HepG2 (cell line): ENCODE data around the gene KDM5A. TPM values are rescaled to one million over a fixed set of nuclear protein-coding genes. Genes with fewer than 3 reads are reported as not detected.
A peak's percentile ranks its signal among the peaks of the same experiment; 100 is the strongest.
"Not testable (repeated sequence)": the region's sequence is repeated elsewhere in the genome, so short reads cannot be mapped to it uniquely, and the experiment has no call there.

Experiments used
- ATAC-seq: fragments of 200-7000 bp; cut with Tn5 transposase; 3 replicates; pipeline ENCODE4 v1.9.1; 2020; ENCODE audit warnings: mild to moderate bottlenecking, moderate library complexity
- BruUV-seq: library from RNA; stranded (reverse); fragments of 400-500 nt; replicated peaks from 2 replicates; lab custom pipeline; 2021; lab: Mats Ljungman, UMichigan
- CTCF ChIA-PET: fragments of 300-600 bp; formaldehyde crosslinking; extraction: SDS; loops from one replicate; lab custom pipeline; 2021; ENCODE audit warnings: low total read pairs, inconsistent platforms, low intra/inter-chr PET ratio; lab: Yijun Ruan, JAX
- POLR2A ChIA-PET: fragments of 350-600 bp; sonication (Branson Sonifier 250); formaldehyde crosslinking; loops from one replicate; lab custom pipeline; 2020; ENCODE audit warnings: antibody characterized with exemption, inconsistent platforms; lab: Yijun Ruan, JAX
- DNase-seq: peaks from one replicate; pipeline ENCODE4 v3.0.0-alpha.2; 2015; ENCODE audit warnings: low spot score
- FAIRE-seq: peaks from 3 replicates; lab custom pipeline; 2011; peaks lifted over from hg19 to GRCh38; lab: Jason Lieb, UNC
- H2AFZ ChIP-seq: one replicate; pipeline ENCODE4 v1.6.1; 2011; ENCODE audit warnings: low read length, inconsistent platforms
- H3K27ac ChIP-seq: fragments of 300-600 bp; 3 replicates; pipeline ENCODE4 v1.8.0; 2011; ENCODE audit warnings: mixed run types, mild to moderate bottlenecking, mixed read lengths, low read length, inconsistent platforms; ENCODE audit not compliant: insufficient read depth; ENCODE audit errors: extremely low read length
- H3K27me3 ChIP-seq, 2 experiments: fragments of 200-600 bp in 1 of 2; 2 replicates in 1 of 2; 3 replicates in 1 of 2; pipeline versions ENCODE4 v1.6.0 to v1.8.0; 2011; ENCODE audit warnings: low read length in 2 of 2, mild to moderate bottlenecking in 2 of 2, moderate library complexity in 2 of 2, inconsistent platforms in 1 of 2; ENCODE audit not compliant: insufficient read depth in 2 of 2, control insufficient read depth in 1 of 2
- H3K36me3 ChIP-seq, 2 experiments: fragments of 200-600 bp in 1 of 2; replicated peaks in 1 of 2; 2 replicates in 1 of 2; 3 replicates in 1 of 2; pipeline versions ENCODE4 v1.5.1 to v1.8.0; 2011; ENCODE audit warnings: low read length in 2 of 2, inconsistent platforms in 1 of 2; ENCODE audit not compliant: insufficient read depth in 2 of 2, control insufficient read depth in 1 of 2
- H3K4me1 ChIP-seq: 2 replicates; pipeline ENCODE4 v1.5.1; 2012; ENCODE audit warnings: low read length, inconsistent platforms; ENCODE audit not compliant: insufficient read depth
- H3K4me2 ChIP-seq: 2 replicates; pipeline ENCODE4 v1.6.0; 2011; ENCODE audit warnings: low read depth, low read length, inconsistent platforms
- H3K4me3 ChIP-seq, 3 experiments: fragments of 200-600 bp in 1 of 3; sonication (generic), shearing (Covaris generic) in 1 of 3; replicated peaks in 1 of 3; 2 replicates each; pipeline ENCODE4 v1.5.1; 2011 to 2016; ENCODE audit warnings: low read length in 3 of 3, inconsistent platforms in 2 of 3, low read depth in 2 of 3, mild to moderate bottlenecking in 2 of 3, control low read depth in 1 of 3, mixed read lengths in 1 of 3; ENCODE audit not compliant: insufficient read depth in 1 of 3
- H3K79me2 ChIP-seq: one replicate; pipeline ENCODE4 v1.6.1; 2011; ENCODE audit warnings: low read length, inconsistent platforms; ENCODE audit not compliant: insufficient read depth
- H3K9ac ChIP-seq: 2 replicates; pipeline ENCODE4 v1.6.0; 2011; ENCODE audit warnings: mild to moderate bottlenecking, low read depth, low read length, inconsistent platforms; ENCODE audit not compliant: insufficient read depth
- H3K9me3 ChIP-seq: 2 replicates; pipeline ENCODE4 v1.5.1; 2012; ENCODE audit warnings: mild to moderate bottlenecking, low read length
- H4K20me1 ChIP-seq: 2 replicates; pipeline ENCODE4 v1.6.0; 2011; ENCODE audit warnings: inconsistent platforms, mild to moderate bottlenecking, low read length, moderate library complexity; ENCODE audit not compliant: insufficient read depth
- ELF4 ChIP-seq: sonication (generic); formaldehyde crosslinking; IDR thresholded peaks from 2 replicates; pipeline ENCODE4 v1.5.0; 2020; ENCODE audit warnings: missing genetic modification reagents, mild to moderate bottlenecking, moderate library complexity, borderline replicate concordance
- MXD4 ChIP-seq: IDR thresholded peaks from 2 replicates; pipeline ENCODE4 v1.6.1; 2016; ENCODE audit warnings: mild to moderate bottlenecking, missing biosample characterization, missing genetic modification reagents
- SMAD1 ChIP-seq: sonication (generic); formaldehyde crosslinking; IDR thresholded peaks from 2 replicates; pipeline ENCODE4 v1.4.0; 2020; ENCODE audit warnings: missing genetic modification reagents, low read depth, mild to moderate bottlenecking, borderline replicate concordance
- TRIM24 ChIP-seq: sonication (generic); formaldehyde crosslinking; IDR thresholded peaks from 2 replicates; pipeline ENCODE4 v1.8.0; 2022; ENCODE audit warnings: mild to moderate bottlenecking, missing genetic modification reagents
- ZFAT ChIP-seq: sonication (generic); formaldehyde crosslinking; conservative IDR thresholded peaks from 2 replicates; pipeline ENCODE4 v1.8.1; 2023; ENCODE audit warnings: missing genetic modification reagents, inconsistent platforms
- ZFP37 ChIP-seq: sonication (generic); formaldehyde crosslinking; IDR thresholded peaks from 2 replicates; pipeline ENCODE4 v1.4.0; 2020; ENCODE audit warnings: missing genetic modification reagents, borderline replicate concordance
- ZNF121 ChIP-seq: sonication (generic); formaldehyde crosslinking; IDR thresholded peaks from 2 replicates; pipeline ENCODE4 v1.5.0; 2020; ENCODE audit warnings: mild to moderate bottlenecking, missing genetic modification reagents
- ZNF562 ChIP-seq: sonication (generic); formaldehyde crosslinking; IDR thresholded peaks from 2 replicates; pipeline ENCODE4 v1.8.0; 2022; ENCODE audit warnings: missing genetic modification reagents, borderline replicate concordance
- ZNF724P ChIP-seq: sonication (generic); formaldehyde crosslinking; IDR thresholded peaks from 2 replicates; pipeline ENCODE4 v1.8.0; 2022; ENCODE audit warnings: missing genetic modification reagents, borderline replicate concordance
- WGBS: methylation state at CpG from one replicate; pipeline ENCODE4 v1.1.6; 2017; ENCODE audit warnings: low lambda C conversion rate; 5-methylcytosine and 5-hydroxymethylcytosine counted together
- in situ Hi-C: cut with HindIII; loops from 2 replicates; pipeline ENCODE4 v1.10.0; 2017; ENCODE audit warnings: low pct_unique_long_range_greater_than_20kb; ENCODE audit not compliant: extremely low pct_ligation_motif_present
- intact Hi-C: fragments of 100-400 bp; cut with micrococcal nuclease; formaldehyde crosslinking; loops from one replicate; pipeline ENCODE4 v1.10.0; 2022; ENCODE audit not compliant: unreplicated experiment
- polyA plus RNA-seq, 8 experiments: library from polyadenylated mRNA; depleted of rRNA in 3 of 8; stranded (reverse) in 7 of 8; unstranded in 1 of 8; fragments of >200 nt; fragmentation: Illumina TruSeq in 4 of 8; extraction: Trizol in 4 of 8; gene quantifications; 2 replicates each; pipeline versions ENCODE4 v1.2.1 to v1.2.3, GENCODE V29; 2011 to 2016; ENCODE audit warnings: low read depth in 4 of 8, missing spikeins in 1 of 8, mixed read lengths in 1 of 8; ENCODE audit not compliant: insufficient read depth in 1 of 8
- total RNA-seq, 5 experiments: library from RNA; depleted of rRNA; stranded (reverse); fragments of >200 nt; fragmentation: Illumina TruSeq; extraction: Trizol; gene quantifications; 2 replicates each; pipeline ENCODE4 v1.2.3, GENCODE V29; 2016; ENCODE audit warnings: low read depth in 1 of 5
- TF ChIP-seq, protein P1 (sequence below): sonication (generic); formaldehyde crosslinking; IDR thresholded peaks from 2 replicates; pipeline ENCODE4 v1.4.0; 2020; ENCODE audit warnings: missing genetic modification reagents
- TF ChIP-seq, protein P2 (sequence below): sonication (generic); formaldehyde crosslinking; IDR thresholded peaks from 2 replicates; pipeline ENCODE4 v1.5.0; 2020; ENCODE audit warnings: mild to moderate bottlenecking, missing genetic modification reagents
- TF ChIP-seq, protein P3 (sequence below): sonication (generic); formaldehyde crosslinking; conservative IDR thresholded peaks from 2 replicates; pipeline ENCODE4 v1.4.0; 2020; ENCODE audit warnings: missing genetic modification reagents

The KDM5A gene
- total and polyA plus RNA-seq, 2 of the 13 experiments (the other 11 are each of a cell fraction or from before 2014, with no cell fraction given), result 12.0 to 29.2 TPM

DNA sequence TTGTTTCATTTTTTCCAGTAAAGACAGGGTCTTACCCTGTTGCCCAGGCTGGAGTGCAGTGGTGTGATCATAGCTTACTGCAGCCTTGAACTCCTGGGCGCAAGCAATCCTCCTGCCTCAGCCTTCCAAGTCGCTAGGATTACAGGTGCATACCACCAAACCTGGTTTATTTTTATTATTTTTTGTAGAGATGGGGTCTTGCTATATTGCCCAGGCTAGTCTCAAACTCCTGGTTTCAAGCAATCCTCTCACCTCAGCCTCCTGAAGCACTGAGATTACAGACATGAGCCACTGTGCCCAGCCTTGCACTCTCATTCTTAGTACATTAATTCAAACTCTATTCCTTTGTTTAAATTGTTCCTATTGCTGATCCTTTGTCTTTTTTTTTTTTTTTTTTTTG is 46.6 kb upstream of the KDM5A start:
- DNase-seq, H3K9me3 ChIP-seq, H3K4me2 ChIP-seq, BruUV-seq, H3K79me2 ChIP-seq, in situ Hi-C loops, ATAC-seq, CTCF ChIA-PET, H4K20me1 ChIP-seq, H3K4me1 ChIP-seq, H2AFZ ChIP-seq, H3K4me3 ChIP-seq, H3K27ac ChIP-seq, H3K27me3 ChIP-seq, POLR2A ChIA-PET, FAIRE-seq, intact Hi-C loops, H3K9ac ChIP-seq: not testable (repeated sequence)
- H3K36me3 ChIP-seq, result peaks cover 9 to 62% of the 10 kb centered on the region in 2 experiments
- WGBS, result 90% methylated on average over 2 of the region's 2 CpGs
- TF ChIP-seq ZNF121 (CRISPR knock-in tag), result 0 out of 2 replicates have a peak, but pooled peaks have one; percentile 29

DNA sequence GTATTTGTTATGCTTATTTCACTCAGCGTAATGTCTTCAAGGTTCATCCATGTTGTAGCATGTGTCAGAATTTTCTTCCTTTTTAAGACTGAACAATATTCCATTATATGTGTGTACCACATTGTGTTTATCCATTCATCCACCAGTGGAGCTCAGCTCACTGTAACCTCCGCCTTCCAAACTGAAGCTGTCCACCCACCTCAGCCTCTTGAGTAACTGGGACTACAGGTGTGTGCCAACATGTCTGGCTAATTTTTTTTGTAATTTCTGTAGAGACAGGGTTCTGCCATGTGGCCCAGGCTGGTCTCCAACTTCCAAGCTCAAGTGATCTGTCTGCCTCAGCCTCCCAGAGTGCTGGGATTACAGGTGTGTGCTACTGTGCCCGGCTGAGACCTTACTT is 33.4 kb upstream of the KDM5A start:
- in situ Hi-C loops, result no loop called here
- no peak for ATAC-seq
- BruUV-seq, result no TSS peak
- peaks cover 8 to 46% of the 10 kb centered on the region in 2 experiments; a peak in 4 of 5 replicates for H3K36me3 ChIP-seq
- FAIRE-seq, result no peak
- no peaks in the 10 kb centered on the region for H3K79me2 ChIP-seq
- H2AFZ ChIP-seq, result no peak overlapping the region
- CTCF ChIA-PET, result no interaction called here
- no peak overlapping the region for H3K4me2 ChIP-seq
- no peaks in the 10 kb centered on the region for H4K20me1 ChIP-seq
- POLR2A ChIA-PET, result no interaction called here
- H3K27me3 ChIP-seq, result no peaks in the 10 kb centered on the region
- no peaks in the 10 kb centered on the region for H3K4me1 ChIP-seq
- intact Hi-C loops, result no loop called here
- no peaks in the 10 kb centered on the region for H3K9me3 ChIP-seq
- H3K9ac ChIP-seq, result no peak overlapping the region
- DNase-seq, result no peak
- H3K27ac ChIP-seq, result no peak overlapping the region
- H3K4me3 ChIP-seq, result no peak overlapping the region
- WGBS, result 95% methylated on average over 3 of the region's 3 CpGs
- TF ChIP-seq, protein P1, sequence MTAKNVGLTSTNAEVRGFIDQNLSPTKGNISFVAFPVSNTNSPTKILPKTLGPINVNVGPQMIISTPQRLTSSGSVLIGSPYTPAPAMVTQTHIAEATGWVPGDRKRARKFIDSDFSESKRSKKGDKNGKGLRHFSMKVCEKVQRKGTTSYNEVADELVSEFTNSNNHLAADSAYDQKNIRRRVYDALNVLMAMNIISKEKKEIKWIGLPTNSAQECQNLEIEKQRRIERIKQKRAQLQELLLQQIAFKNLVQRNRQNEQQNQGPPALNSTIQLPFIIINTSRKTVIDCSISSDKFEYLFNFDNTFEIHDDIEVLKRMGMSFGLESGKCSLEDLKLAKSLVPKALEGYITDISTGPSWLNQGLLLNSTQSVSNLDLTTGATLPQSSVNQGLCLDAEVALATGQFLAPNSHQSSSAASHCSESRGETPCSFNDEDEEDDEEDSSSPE (CRISPR knock-in tag), result no peak
- TF ChIP-seq, protein P2, sequence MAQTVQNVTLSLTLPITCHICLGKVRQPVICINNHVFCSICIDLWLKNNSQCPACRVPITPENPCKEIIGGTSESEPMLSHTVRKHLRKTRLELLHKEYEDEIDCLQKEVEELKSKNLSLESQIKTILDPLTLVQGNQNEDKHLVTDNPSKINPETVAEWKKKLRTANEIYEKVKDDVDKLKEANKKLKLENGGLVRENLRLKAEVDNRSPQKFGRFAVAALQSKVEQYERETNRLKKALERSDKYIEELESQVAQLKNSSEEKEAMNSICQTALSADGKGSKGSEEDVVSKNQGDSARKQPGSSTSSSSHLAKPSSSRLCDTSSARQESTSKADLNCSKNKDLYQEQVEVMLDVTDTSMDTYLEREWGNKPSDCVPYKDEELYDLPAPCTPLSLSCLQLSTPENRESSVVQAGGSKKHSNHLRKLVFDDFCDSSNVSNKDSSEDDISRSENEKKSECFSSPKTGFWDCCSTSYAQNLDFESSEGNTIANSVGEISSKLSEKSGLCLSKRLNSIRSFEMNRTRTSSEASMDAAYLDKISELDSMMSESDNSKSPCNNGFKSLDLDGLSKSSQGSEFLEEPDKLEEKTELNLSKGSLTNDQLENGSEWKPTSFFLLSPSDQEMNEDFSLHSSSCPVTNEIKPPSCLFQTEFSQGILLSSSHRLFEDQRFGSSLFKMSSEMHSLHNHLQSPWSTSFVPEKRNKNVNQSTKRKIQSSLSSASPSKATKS (CRISPR knock-in tag), result no peak
- TF ChIP-seq ZNF724P (CRISPR knock-in tag) (no peak), ELF4 (CRISPR knock-in tag) (no peak), ZFP37 (CRISPR knock-in tag) (no peak), MXD4 (CRISPR knock-in tag) (no peak), SMAD1 (CRISPR knock-in tag) (no peak), TRIM24 (CRISPR knock-in tag) (no peak), ZFAT (CRISPR knock-in tag) (no peak), ZNF562 (no peak)
- TF ChIP-seq, protein P3, sequence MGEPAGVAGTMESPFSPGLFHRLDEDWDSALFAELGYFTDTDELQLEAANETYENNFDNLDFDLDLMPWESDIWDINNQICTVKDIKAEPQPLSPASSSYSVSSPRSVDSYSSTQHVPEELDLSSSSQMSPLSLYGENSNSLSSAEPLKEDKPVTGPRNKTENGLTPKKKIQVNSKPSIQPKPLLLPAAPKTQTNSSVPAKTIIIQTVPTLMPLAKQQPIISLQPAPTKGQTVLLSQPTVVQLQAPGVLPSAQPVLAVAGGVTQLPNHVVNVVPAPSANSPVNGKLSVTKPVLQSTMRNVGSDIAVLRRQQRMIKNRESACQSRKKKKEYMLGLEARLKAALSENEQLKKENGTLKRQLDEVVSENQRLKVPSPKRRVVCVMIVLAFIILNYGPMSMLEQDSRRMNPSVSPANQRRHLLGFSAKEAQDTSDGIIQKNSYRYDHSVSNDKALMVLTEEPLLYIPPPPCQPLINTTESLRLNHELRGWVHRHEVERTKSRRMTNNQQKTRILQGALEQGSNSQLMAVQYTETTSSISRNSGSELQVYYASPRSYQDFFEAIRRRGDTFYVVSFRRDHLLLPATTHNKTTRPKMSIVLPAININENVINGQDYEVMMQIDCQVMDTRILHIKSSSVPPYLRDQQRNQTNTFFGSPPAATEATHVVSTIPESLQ (CRISPR knock-in tag), result no peak
